ENCODE results near the gene PALLD.

GRCh38 chr4:168800926-168801325 is 304.1 kb downstream of the PALLD start:
- TF ChIP-seq REST (IDR thresholded peaks at IDR 0.05; ENCODE audit: low read depth) (no peak), TCF7L2 (IDR thresholded peaks at IDR 0.05; ENCODE audit: borderline replicate concordance, extremely low read depth, insufficient read depth, insufficient read length) (no peak), CTCF (IDR thresholded peaks at IDR 0.05 in 2 of 3, conservative IDR thresholded peaks at IDR 0.05 in 1 of 3; ENCODE audit: borderline replicate concordance in 1 of 3, insufficient read depth in 1 of 3, low read depth in 2 of 3, low read length in 2 of 3) (no peak), SRF (IDR thresholded peaks at IDR 0.05; ENCODE audit: low read depth) (no peak), POLR2A (IDR thresholded peaks at IDR 0.05; ENCODE audit: borderline replicate concordance, extremely low read depth, insufficient read depth, insufficient read length) (no peak), ZFX (IDR thresholded peaks at IDR 0.05) (no peak), EZH2phosphoT487 (IDR thresholded peaks at IDR 0.05; ENCODE audit: borderline replicate concordance) (no peak), EZH2 (IDR thresholded peaks at IDR 0.05) (no peak), POLR2AphosphoS5 (IDR thresholded peaks at IDR 0.05; ENCODE audit: low read depth, low read length) (no peak)
- TF ChIP-seq, protein P1, sequence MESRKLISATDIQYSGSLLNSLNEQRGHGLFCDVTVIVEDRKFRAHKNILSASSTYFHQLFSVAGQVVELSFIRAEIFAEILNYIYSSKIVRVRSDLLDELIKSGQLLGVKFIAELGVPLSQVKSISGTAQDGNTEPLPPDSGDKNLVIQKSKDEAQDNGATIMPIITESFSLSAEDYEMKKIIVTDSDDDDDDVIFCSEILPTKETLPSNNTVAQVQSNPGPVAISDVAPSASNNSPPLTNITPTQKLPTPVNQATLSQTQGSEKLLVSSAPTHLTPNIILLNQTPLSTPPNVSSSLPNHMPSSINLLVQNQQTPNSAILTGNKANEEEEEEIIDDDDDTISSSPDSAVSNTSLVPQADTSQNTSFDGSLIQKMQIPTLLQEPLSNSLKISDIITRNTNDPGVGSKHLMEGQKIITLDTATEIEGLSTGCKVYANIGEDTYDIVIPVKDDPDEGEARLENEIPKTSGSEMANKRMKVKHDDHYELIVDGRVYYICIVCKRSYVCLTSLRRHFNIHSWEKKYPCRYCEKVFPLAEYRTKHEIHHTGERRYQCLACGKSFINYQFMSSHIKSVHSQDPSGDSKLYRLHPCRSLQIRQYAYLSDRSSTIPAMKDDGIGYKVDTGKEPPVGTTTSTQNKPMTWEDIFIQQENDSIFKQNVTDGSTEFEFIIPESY (IDR thresholded peaks at IDR 0.05; ENCODE audit: extremely low read depth, insufficient replicate concordance, low read length), result no peak
